NCI-H187 (cell line): Measurements from ENCODE around the gene TACC3.

Experiments
- DNase-seq, 2 experiments: peaks; one replicate each; lab custom pipeline; 2025; lab: John Stamatoyannopoulos, UW

TACC3 gene

GRCh38 chr4:1760521-1761071, 39.3 kb downstream of the TACC3 start:
- DNase-seq, result no peak

DNA sequence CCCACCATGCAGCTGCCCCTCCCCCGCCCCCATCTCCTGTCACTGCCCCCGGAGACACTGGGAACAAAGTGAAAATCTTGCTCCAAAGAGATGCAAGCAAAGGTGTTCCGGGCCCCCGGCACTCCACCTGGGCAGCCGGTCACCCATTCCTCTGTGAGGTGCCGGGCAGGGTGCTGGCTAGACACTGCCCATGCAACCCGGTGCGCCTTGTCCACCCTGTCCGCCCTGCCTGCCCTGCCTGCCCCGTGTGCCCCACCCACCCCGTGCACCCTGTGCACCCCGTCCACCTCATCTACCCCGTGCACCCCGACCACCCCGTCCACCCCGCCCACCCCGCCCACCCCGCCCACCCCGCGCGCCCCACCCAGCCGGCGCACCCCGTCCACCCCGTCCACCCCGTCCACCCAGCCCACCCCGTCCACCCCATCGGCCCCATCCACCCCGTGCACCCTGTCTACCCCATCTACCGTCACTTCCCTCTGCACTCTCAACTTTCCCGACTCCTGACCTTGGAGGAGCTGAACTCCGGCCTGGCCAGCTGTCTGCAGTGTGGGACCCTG, 39.9 kb downstream of the TACC3 start:
- no peak for DNase-seq

DNA sequence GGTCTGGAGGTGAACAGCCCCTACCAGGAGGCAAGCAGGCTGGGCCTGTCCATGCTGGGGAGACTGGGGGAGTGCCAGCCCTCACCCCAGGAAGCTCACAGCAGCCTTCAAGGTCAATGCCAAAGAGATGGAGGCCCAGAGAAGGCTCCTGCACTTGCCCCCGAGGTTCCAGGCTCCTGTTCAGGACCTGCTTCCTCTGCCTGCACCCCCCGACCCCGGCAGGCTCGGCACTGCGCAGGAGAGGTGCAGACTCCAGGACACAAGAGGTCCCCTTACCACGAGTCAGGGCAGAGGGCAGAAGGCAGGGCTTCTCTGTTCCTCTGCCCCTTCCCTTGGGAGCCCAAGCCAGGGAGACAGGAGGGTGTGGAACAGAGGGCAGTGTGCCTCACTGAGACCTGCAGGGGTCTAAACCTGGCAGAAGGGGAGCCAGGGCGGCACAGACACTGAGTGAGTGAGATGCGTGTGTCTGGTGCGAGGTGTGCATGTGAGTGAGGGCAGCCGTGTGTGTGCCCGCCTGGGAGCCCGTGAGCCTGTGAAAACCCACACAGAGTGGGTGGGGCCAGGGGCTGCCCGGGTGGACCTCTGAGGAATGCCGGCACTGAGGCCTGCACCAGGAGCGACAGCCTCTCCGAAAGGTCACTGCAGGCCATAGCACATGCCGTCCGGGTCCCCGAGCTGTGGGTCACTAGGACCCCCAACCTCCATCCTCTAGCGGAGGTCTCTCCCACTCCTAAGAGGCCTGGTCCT, 41.1 kb downstream of the TACC3 start:
- no peak for DNase-seq

- no peak for DNase-seq
These were observed 41.8 kb downstream of the TACC3 start for GRCh38 chr4:1763070-1763549.

DNA sequence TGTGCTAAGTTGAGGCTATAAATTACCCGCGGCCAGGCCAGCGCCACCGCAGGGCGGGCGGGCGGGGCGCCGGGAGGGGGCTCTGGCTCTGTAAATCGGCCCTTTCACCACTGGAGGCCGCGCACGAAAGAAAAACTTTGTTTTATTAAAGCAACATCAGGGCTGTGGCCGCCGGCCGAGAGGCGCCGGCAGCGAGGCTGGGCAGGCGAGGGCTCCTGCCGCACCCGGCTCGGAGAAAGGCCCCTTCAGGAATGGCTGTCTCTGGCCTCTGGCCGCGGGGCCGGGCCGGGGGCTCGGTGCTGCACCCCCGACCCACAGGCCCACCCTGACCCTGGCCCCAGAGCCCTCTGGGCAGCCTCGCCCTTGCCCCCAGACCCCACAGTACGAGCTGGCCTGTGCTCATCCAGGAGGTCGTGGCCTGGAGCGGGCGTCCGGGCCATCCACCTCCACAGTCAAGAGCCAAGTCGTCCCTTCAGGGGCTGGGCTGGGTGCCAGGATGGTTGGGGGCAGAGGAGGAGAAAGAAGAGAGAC, 42.3 kb downstream of the TACC3 start:
- no peak for DNase-seq

GRCh38 chr4:1764670-1765069, 43.3 kb downstream of the TACC3 start:
- no peak for DNase-seq

- DNase-seq, result no peak
These were observed 44.2 kb downstream of the TACC3 start for GRCh38 chr4:1765409-1766072.

- no peak for DNase-seq
These were observed 45.1 kb downstream of the TACC3 start for GRCh38 chr4:1766106-1767060.

- no peak for DNase-seq
These were observed 45.9 kb downstream of the TACC3 start for GRCh38 chr4:1767061-1767769.

- no peak for DNase-seq
These were observed 46.5 kb downstream of the TACC3 start for GRCh38 chr4:1767770-1768366.

GRCh38 chr4:1768367-1769034, 47.2 kb downstream of the TACC3 start:
- no peak for DNase-seq

DNA sequence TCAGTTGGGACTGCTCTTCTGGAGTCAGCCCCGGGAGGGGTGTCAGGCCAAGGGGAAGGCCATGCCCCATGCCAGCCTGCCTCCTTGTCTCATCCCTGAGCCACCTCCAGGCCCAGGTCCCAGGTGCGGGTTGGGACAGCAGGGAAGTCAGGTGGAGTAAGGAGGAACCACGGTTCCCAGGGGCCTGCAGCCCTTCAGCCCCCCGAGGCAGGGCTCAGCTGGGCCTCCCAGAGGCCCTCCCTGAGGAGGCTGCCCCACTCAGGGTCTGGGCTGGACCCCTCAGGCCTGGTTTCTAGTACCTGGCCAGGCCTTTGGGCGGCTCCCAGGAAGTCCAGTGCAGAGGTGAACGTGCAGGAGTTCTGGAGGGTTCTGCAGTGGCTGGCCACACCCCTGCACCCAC, 48.4 kb downstream of the TACC3 start:
- no peak for DNase-seq

- no peak for DNase-seq
These were observed 48.9 kb downstream of the TACC3 start for GRCh38 chr4:1770245-1770644.

GRCh38 chr4:1770791-1771231, 49.5 kb downstream of the TACC3 start:
- no peak for DNase-seq

DNA sequence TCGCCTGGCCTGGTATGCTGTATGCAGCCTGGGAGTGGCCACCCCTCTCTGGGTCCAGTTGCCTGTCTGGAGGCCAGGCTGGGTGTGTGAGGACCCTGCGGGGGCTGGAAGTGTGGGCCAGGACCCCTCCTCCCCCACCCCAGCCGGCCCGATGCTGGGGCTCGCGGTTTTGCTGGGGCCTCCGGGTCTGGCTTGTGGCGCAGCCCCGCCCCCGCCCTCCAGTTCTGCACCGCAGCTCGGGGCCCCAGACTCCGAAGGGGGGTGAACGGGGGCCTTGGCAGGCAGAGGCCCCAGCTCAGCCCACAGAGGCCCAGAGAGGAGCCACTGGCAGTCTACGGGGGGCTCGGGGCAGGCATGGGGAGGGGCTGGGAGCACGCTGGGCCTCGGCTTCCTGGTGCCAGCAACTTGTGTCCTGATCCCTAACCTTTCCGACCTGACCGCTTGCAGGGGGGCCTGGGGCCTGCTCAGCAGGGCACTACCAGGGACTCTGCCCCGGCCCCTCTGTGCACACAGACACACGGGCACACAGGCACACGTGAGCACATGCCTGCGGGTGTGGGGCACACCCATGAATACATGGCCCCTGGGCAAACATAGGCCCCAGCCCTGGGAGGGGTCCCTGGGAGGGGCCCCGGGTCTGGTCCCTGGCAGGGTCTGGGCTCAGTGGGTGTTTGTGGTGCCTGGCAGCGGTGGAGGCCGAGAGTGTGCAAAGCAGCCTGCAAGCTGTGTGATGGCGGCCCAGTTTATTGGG, 50.4 kb downstream of the TACC3 start:
- no peak for DNase-seq

- no peak for DNase-seq
These were observed 51.7 kb downstream of the TACC3 start for GRCh38 chr4:1772853-1773538.

DNA sequence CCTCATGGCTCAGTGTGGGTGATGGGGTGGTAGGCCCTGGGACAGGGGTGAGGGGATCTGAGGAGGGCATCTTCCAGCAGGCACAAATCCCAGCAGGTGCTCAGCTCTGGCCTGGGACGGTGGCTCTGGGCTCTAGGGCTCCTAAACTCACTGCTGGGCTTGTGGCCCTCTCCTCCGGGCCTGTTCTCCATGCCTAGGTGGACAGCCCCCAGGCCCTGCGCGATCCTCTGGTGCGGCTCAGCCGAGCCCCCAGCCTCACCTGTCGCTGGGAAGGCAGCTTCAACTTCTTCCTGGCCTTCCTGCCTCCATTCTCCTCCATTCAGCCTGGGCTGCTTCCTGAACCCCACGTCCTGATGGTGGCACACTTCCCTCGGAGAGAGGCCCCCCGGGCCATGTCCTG, 52.4 kb downstream of the TACC3 start:
- no peak for DNase-seq

DNA sequence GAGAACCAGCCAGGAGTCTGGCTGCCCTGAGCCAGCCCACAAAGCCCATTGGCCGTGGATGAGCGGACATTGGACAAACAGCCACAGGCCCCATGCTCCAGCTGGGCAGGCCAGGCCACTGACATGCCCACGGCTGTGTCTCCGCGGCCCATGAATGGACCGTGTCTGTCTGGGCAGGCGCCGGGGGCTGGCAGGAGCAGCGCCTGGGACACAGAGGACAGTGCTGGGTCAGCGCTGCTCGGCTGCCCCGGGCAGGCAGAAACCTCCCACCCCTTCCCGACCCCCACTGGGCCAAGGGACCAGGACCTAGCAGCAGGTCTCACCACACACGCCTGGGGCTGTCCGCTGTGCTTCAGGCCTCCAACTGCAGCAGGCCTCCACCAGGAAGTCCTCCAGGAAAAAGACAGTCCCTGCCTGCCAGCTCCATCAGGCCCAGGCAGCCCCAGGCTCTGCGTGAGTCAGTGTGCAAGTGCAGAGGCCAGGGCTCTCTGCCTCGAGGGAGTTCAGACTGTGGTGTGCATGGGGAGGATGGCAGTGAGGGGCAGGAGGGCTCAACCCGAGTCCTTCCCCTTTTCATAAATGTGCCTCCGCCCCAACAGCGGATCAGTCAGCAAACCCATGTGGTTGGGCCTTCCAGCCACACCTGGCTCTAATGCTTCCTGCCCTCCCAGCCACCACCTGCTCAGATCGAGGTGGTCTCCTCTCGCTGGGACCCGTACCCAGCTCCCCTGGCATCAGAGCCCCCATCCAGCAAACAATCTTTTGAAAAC, 54.6 kb downstream of the TACC3 start:
- no peak for DNase-seq
